HCT116 (cell line): ENCODE results near the gene CASZ1. TPM values are rescaled to one million over a fixed set of nuclear protein-coding genes. Genes with fewer than 3 reads are reported as not detected.

ENCODE experiments used
- ATAC-seq: fragments of 200-7000 bp; cut with Tn5 transposase; 2 replicates; pipeline ENCODE4 v1.9.1; 2020; ENCODE audit warnings: mild to moderate bottlenecking, moderate library complexity
- BruUV-seq: library from RNA; stranded (reverse); fragments of 400-500 nt; replicated peaks from 2 replicates; lab custom pipeline; 2021; lab: Mats Ljungman, UMichigan
- CTCF ChIA-PET: fragments of 300-600 bp; sonication (Branson Sonifier 250); formaldehyde crosslinking; loops from one replicate; lab custom pipeline; 2021; ENCODE audit warnings: antibody characterized with exemption; lab: Charles Lee
- POLR2A ChIA-PET: fragments of 300-600, 350-600 bp; sonication (Branson Sonifier 250); formaldehyde crosslinking; loops from one replicate; lab custom pipeline; 2021; ENCODE audit warnings: antibody characterized with exemption; lab: Charles Lee
- RAD21 ChIA-PET, 2 experiments: fragments of 300-600 bp; sonication (Branson Sonifier 250); formaldehyde crosslinking; loops; one replicate each; lab custom pipeline; 2023; ENCODE audit warnings: low total read pairs in 2 of 2; ENCODE audit not compliant: uncharacterized antibody in 2 of 2, unreplicated experiment in 2 of 2, low non-redundant PET in 1 of 2; lab: Charles Lee
- DNase-seq: peaks from one replicate; pipeline ENCODE4 v3.0.0-alpha.2; 2010; ENCODE audit warnings: low read depth, low spot score
- H2AFZ ChIP-seq: fragments of 200-600 bp; shearing (Covaris generic), sonication (generic); 2 replicates; pipeline ENCODE4 v1.6.1; 2017; ENCODE audit warnings: low read depth, mixed run types, mixed read lengths, antibody characterized with exemption, low read length; ENCODE audit not compliant: poor library complexity, severe bottlenecking
- H3K27ac ChIP-seq: 2 replicates; pipeline ENCODE4 v1.5.1; 2012; ENCODE audit warnings: low read depth, low read length
- H3K27me3 ChIP-seq: fragments of 200-600 bp; sonication (generic); 2 replicates; pipeline ENCODE4 v1.6.1; 2016; ENCODE audit warnings: mixed run types, low read length, mixed read lengths; ENCODE audit not compliant: insufficient read depth
- H3K36me3 ChIP-seq, 2 experiments: fragments of 200-500 bp in 1 of 2; fragments of 200-600 bp in 1 of 2; sonication (Bioruptor generic) in 1 of 2; sonication (generic) in 1 of 2; 2 replicates each; pipeline versions ENCODE4 v1.5.1 to v1.6.1; 2014 to 2016; ENCODE audit warnings: low read length in 2 of 2, inconsistent platforms in 1 of 2, mixed read lengths in 1 of 2, mixed run types in 1 of 2; ENCODE audit not compliant: insufficient read depth in 2 of 2, control insufficient read depth in 1 of 2
- H3K4me1 ChIP-seq, 2 experiments: fragments of 200-600 bp in 1 of 2; sonication (generic) in 1 of 2; 2 replicates each; pipeline versions ENCODE4 v1.5.1 to v1.6.1; 2012 to 2017; ENCODE audit warnings: low read length in 2 of 2, inconsistent platforms in 1 of 2, mild to moderate bottlenecking in 1 of 2, mixed read lengths in 1 of 2, mixed run types in 1 of 2, moderate library complexity in 1 of 2; ENCODE audit not compliant: insufficient read depth in 2 of 2, control insufficient read depth in 1 of 2
- H3K4me2 ChIP-seq: fragments of 200-600 bp; sonication (generic); 2 replicates; pipeline ENCODE4 v1.6.1; 2017; ENCODE audit warnings: mixed run types, low read length, mixed read lengths
- H3K4me3 ChIP-seq, 2 experiments: fragments of 200-600 bp in 1 of 2; sonication (generic) in 1 of 2; replicated peaks in 1 of 2; 2 replicates each; pipeline ENCODE4 v1.5.1; 2011 to 2016; ENCODE audit warnings: low read length in 2 of 2, control low read depth in 1 of 2, low read depth in 1 of 2, mild to moderate bottlenecking in 1 of 2, mixed read lengths in 1 of 2, mixed run types in 1 of 2
- H3K79me2 ChIP-seq: fragments of 200-600 bp; sonication (generic); 2 replicates; pipeline ENCODE4 v1.6.1; 2017; ENCODE audit warnings: mild to moderate bottlenecking, mixed run types, low read length, moderate library complexity, mixed read lengths; ENCODE audit not compliant: insufficient read depth
- H3K9ac ChIP-seq: fragments of 200-600 bp; sonication (generic); 2 replicates; pipeline ENCODE4 v1.6.1; 2016; ENCODE audit warnings: low read length, mixed read lengths
- H3K9me2 ChIP-seq: fragments of 200-600 bp; sonication (generic), shearing (Covaris generic); 2 replicates; pipeline ENCODE4 v1.6.1; 2017; ENCODE audit warnings: mixed run types, mild to moderate bottlenecking, moderate library complexity; ENCODE audit not compliant: insufficient read depth
- H3K9me3 ChIP-seq, 2 experiments: fragments of 200-500 bp in 1 of 2; fragments of 200-600 bp in 1 of 2; sonication (Bioruptor generic) in 1 of 2; sonication (generic) in 1 of 2; 2 replicates each; pipeline ENCODE4 v1.6.1; 2014 to 2017; ENCODE audit warnings: low read length in 2 of 2, mixed read lengths in 2 of 2, inconsistent platforms in 1 of 2, low read depth in 1 of 2, mild to moderate bottlenecking in 1 of 2, mixed run types in 1 of 2, moderate library complexity in 1 of 2; ENCODE audit not compliant: control insufficient read depth in 1 of 2, insufficient read depth in 1 of 2
- H4K20me1 ChIP-seq: fragments of 200-600 bp; sonication (generic), shearing (Covaris generic); 2 replicates; pipeline ENCODE4 v1.6.1; 2017; ENCODE audit warnings: mixed run types, mild to moderate bottlenecking, moderate library complexity; ENCODE audit not compliant: insufficient read depth
- ATF3 ChIP-seq: IDR thresholded peaks from 2 replicates; pipeline ENCODE4 v1.6.1; 2012
- CEBPB ChIP-seq: IDR thresholded peaks from 2 replicates; pipeline ENCODE4 v1.6.1; 2012; ENCODE audit warnings: low read depth
- EZH2 ChIP-seq: fragments of 200-600 bp; sonication (generic); IDR thresholded peaks from 2 replicates; pipeline ENCODE4 v1.6.1; 2017; ENCODE audit warnings: antibody characterized with exemption, mixed run types
- EZH2phosphoT487 ChIP-seq: fragments of 200-600 bp; IDR thresholded peaks from 2 replicates; pipeline ENCODE4 v1.6.1; 2018; ENCODE audit warnings: antibody characterized with exemption, borderline replicate concordance
- JUND ChIP-seq: IDR thresholded peaks from 2 replicates; pipeline ENCODE4 v1.6.1; 2012
- POLR2A ChIP-seq: IDR thresholded peaks from 2 replicates; pipeline ENCODE4 v1.7.0; 2011; ENCODE audit warnings: borderline replicate concordance; ENCODE audit not compliant: insufficient read depth, insufficient read length; ENCODE audit errors: extremely low read depth
- SP1 ChIP-seq: IDR thresholded peaks from 2 replicates; pipeline ENCODE4 v1.6.1; 2012; ENCODE audit warnings: low read depth
- SRF ChIP-seq: IDR thresholded peaks from 2 replicates; pipeline ENCODE4 v1.6.1; 2012; ENCODE audit warnings: low read depth
- intact Hi-C: fragments of 100-400 bp; cut with micrococcal nuclease; formaldehyde crosslinking; loops from 2 replicates; pipeline ENCODE4 v1.10.0; 2022
- total RNA-seq: library from RNA; stranded (reverse); gene quantifications from one replicate; pipeline ENCODE4 v1.2.1, GENCODE V29; 2021; ENCODE audit not compliant: unreplicated experiment
- TF ChIP-seq, protein P1 (sequence below): IDR thresholded peaks from 2 replicates; pipeline ENCODE4 v1.6.1; 2011; ENCODE audit warnings: mild to moderate bottlenecking, low read length, moderate library complexity; ENCODE audit not compliant: insufficient replicate concordance; ENCODE audit errors: extremely low read depth

CASZ1 gene
- total RNA-seq, 1 experiment from 2014 or later = 7.7 TPM

GRCh38 chr1:10635992-10636391 is 160.5 kb downstream of the CASZ1 start:
- Histone ChIP-seq H3K36me3 (no peaks in the 10 kb centered on the region), H3K4me1 (peaks cover 0 to 7% of the 10 kb centered on the region in 2 experiments; a peak in 1 of 4 replicates), H3K27me3 (no peaks in the 10 kb centered on the region), H3K4me2 (no peak overlapping the region), H3K9me3 (no peaks in the 10 kb centered on the region), H3K9me2 (no peaks in the 10 kb centered on the region), H3K79me2 (no peaks in the 10 kb centered on the region), H2AFZ (no peak overlapping the region), H3K9ac (no peak overlapping the region), H4K20me1 (no peaks in the 10 kb centered on the region), H3K27ac (no peak overlapping the region), H3K4me3 (no peak overlapping the region)
- POLR2A ChIA-PET = no interaction called here
- CTCF ChIA-PET = interaction anchor here (0.7 kb wide), 1 partner anchor 234 kb away, joined by 3 read pairs; no protein-coding TSS in a partner anchor
- ATAC-seq = no peak
- intact Hi-C loops = no loop called here
- TF ChIP-seq EZH2 (no peak), EZH2phosphoT487 (no peak), SRF (no peak)
- no TSS peak for BruUV-seq
- no peak for DNase-seq
- RAD21 ChIA-PET = no interaction called here

- no TSS peak for BruUV-seq
- H3K79me2 ChIP-seq = no peaks in the 10 kb centered on the region
- no peak overlapping the region for H3K9ac ChIP-seq
- H3K36me3 ChIP-seq = no peaks in the 10 kb centered on the region
- ChIA-PET POLR2A (no interaction called here), CTCF (no interaction called here), RAD21 (no interaction called here)
- intact Hi-C loops = no loop called here
- H3K9me3 ChIP-seq = no peaks in the 10 kb centered on the region
- H3K27me3 ChIP-seq = no peaks in the 10 kb centered on the region
- no peak overlapping the region for H2AFZ ChIP-seq
- no peak overlapping the region for H3K27ac ChIP-seq
- peaks cover 0 to 7% of the 10 kb centered on the region in 2 experiments; a peak in 1 of 4 replicates for H3K4me1 ChIP-seq
- no peak for TF ChIP-seq CEBPB
- TF ChIP-seq JUND = no peak
- TF ChIP-seq, protein P1, sequence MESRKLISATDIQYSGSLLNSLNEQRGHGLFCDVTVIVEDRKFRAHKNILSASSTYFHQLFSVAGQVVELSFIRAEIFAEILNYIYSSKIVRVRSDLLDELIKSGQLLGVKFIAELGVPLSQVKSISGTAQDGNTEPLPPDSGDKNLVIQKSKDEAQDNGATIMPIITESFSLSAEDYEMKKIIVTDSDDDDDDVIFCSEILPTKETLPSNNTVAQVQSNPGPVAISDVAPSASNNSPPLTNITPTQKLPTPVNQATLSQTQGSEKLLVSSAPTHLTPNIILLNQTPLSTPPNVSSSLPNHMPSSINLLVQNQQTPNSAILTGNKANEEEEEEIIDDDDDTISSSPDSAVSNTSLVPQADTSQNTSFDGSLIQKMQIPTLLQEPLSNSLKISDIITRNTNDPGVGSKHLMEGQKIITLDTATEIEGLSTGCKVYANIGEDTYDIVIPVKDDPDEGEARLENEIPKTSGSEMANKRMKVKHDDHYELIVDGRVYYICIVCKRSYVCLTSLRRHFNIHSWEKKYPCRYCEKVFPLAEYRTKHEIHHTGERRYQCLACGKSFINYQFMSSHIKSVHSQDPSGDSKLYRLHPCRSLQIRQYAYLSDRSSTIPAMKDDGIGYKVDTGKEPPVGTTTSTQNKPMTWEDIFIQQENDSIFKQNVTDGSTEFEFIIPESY = no peak
- no peak for TF ChIP-seq SP1
- no peak for TF ChIP-seq POLR2A
- TF ChIP-seq ATF3 = no peak
- TF ChIP-seq EZH2phosphoT487 = no peak
- no peak for ATAC-seq
- H3K4me3 ChIP-seq = no peak overlapping the region
- H3K4me2 ChIP-seq = no peak overlapping the region
- DNase-seq = no peak
- no peaks in the 10 kb centered on the region for H4K20me1 ChIP-seq
- no peaks in the 10 kb centered on the region for H3K9me2 ChIP-seq
Measured at GRCh38 chr1:10635085-10635896, 161.2 kb downstream of the CASZ1 start.
